Osteocyte (in vitro differentiated cells): ENCODE results near the gene DNAJC5. TPM values are rescaled to one million over a fixed set of nuclear protein-coding genes. Genes with fewer than 3 reads are reported as not detected.

ENCODE experiments used
- DNase-seq: peaks from one replicate; pipeline ENCODE4 v3.0.0; 2021; ENCODE audit warnings: mixed read lengths; ENCODE audit not compliant: unreplicated experiment; ENCODE audit errors: extremely low spot score
- H3K27ac Mint-ChIP-seq: one replicate; pipeline ENCODE4 v1.8.0; 2021; ENCODE audit warnings: mild to moderate bottlenecking, mixed read lengths; ENCODE audit not compliant: unreplicated experiment
- H3K27me3 Mint-ChIP-seq: one replicate; pipeline ENCODE4 v1.8.0; 2021; ENCODE audit warnings: mixed read lengths; ENCODE audit not compliant: unreplicated experiment
- H3K36me3 Mint-ChIP-seq: one replicate; pipeline ENCODE4 v1.8.0; 2021; ENCODE audit warnings: mixed read lengths; ENCODE audit not compliant: unreplicated experiment
- H3K4me1 Mint-ChIP-seq: one replicate; pipeline ENCODE4 v1.8.0; 2021; ENCODE audit warnings: mixed read lengths; ENCODE audit not compliant: unreplicated experiment
- H3K4me3 Mint-ChIP-seq: one replicate; pipeline ENCODE4 v1.8.0; 2021; ENCODE audit warnings: mild to moderate bottlenecking, moderate library complexity, mixed read lengths; ENCODE audit not compliant: unreplicated experiment
- H3K9me3 Mint-ChIP-seq: one replicate; pipeline ENCODE4 v1.8.0; 2021; ENCODE audit warnings: mixed read lengths; ENCODE audit not compliant: unreplicated experiment
- total RNA-seq: library from RNA; stranded (reverse); gene quantifications from 2 replicates; pipeline ENCODE4 v1.2.1, GENCODE V29; 2021
- TF ChIP-seq, protein P1 (sequence below): fragments of 200-600 bp; sonication (generic); IDR thresholded peaks from 2 replicates; pipeline ENCODE4 v1.5.0; 2021; ENCODE audit warnings: antibody characterized with exemption, mild to moderate bottlenecking, moderate library complexity

Gene DNAJC5
- total RNA-seq, 1 donor from 2014 or later: 41.2 TPM

DNA sequence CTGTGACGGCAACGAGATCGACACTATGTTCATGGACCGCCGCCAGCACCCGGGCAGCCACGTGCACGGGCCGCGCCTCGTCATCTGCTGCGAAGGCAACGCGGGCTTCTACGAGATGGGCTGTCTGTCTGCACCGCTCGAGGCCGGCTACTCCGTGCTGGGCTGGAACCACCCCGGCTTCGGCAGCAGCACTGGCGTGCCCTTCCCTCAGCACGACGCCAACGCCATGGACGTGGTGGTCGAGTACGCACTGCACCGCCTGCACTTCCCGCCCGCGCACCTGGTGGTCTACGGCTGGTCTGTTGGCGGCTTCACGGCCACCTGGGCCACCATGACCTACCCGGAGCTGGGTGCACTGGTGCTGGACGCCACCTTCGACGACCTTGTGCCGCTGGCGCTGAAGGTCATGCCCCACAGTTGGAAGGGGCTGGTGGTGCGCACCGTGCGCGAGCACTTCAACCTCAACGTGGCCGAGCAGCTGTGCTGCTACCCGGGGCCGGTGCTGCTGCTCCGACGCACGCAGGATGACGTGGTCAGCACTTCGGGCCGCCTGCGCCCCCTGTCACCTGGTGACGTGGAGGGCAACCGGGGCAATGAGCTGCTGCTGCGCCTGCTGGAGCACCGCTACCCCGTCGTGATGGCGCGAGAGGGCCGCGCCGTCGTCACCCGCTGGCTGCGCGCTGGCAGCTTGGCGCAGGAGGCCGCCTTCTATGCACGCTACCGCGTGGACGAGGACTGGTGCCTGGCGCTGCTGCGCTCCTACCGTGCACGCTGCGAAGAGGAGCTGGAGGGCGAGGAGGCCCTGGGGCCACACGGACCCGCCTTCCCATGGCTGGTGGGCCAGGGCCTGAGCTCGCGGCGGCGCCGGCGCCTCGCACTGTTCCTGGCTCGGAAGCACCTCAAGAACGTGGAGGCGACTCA is 32.7 kb upstream of the DNAJC5 start:
- TF ChIP-seq, protein P1, sequence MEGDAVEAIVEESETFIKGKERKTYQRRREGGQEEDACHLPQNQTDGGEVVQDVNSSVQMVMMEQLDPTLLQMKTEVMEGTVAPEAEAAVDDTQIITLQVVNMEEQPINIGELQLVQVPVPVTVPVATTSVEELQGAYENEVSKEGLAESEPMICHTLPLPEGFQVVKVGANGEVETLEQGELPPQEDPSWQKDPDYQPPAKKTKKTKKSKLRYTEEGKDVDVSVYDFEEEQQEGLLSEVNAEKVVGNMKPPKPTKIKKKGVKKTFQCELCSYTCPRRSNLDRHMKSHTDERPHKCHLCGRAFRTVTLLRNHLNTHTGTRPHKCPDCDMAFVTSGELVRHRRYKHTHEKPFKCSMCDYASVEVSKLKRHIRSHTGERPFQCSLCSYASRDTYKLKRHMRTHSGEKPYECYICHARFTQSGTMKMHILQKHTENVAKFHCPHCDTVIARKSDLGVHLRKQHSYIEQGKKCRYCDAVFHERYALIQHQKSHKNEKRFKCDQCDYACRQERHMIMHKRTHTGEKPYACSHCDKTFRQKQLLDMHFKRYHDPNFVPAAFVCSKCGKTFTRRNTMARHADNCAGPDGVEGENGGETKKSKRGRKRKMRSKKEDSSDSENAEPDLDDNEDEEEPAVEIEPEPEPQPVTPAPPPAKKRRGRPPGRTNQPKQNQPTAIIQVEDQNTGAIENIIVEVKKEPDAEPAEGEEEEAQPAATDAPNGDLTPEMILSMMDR: no peak
- H3K27me3 Mint-ChIP-seq: no peaks in the 10 kb centered on the region
- H3K4me3 Mint-ChIP-seq: no peak overlapping the region
- no peak overlapping the region for H3K27ac Mint-ChIP-seq
- H3K9me3 Mint-ChIP-seq: no peaks in the 10 kb centered on the region
- H3K4me1 Mint-ChIP-seq: peaks cover 44% of the 10 kb centered on the region
- H3K36me3 Mint-ChIP-seq: no peaks in the 10 kb centered on the region
- DNase-seq: no peak

GRCh38 chr20:63863021-63863797 is 31.7 kb upstream of the DNAJC5 start:
- Mint-ChIP-seq H3K9me3 (no peaks in the 10 kb centered on the region), H3K27ac (peak overlapping the region; percentile 84), H3K4me1 (peaks cover 39% of the 10 kb centered on the region), H3K27me3 (no peaks in the 10 kb centered on the region), H3K36me3 (peaks cover 2% of the 10 kb centered on the region), H3K4me3 (peak overlapping the region; percentile 91)
- DNase-seq: no peak
- TF ChIP-seq, protein P1: no peak

DNA sequence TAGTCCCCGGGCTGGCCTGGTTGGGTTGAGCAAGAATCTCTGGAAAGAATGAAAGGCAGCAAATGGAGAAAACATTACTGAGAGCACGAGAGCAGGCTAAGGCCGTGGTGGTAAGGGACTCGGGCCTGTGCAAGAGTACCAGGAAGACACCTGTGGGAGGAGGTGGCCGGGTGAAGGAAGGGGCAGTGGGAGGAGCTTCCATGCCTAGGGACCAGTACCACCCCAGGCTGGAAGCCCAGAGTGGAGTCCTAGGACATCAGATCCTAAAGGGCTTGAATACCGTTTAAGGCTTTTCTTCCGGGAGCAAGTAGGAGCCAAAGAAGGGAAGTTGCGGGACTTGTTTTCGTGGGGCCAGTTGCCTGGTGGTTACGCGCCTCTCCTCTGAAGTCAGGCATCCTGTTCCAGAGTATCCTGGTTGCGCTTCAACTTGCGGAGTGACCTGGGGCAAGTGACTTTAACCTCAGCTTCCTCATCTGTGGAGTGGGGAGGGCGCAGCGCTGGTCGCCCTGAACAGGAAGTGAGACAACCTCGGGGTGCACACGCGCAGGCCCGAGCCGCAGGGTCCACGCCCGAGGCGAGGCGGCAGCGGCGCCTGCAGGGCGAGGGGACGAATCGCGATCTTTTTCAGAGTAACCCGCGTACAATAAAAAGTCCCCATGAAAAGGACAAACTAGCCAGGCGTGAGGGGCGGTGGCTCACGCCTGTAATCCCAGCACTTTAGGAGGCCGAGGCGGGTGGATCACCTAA is 31.0 kb upstream of the DNAJC5 start:
- Mint-ChIP-seq H3K27me3 (no peaks in the 10 kb centered on the region), H3K27ac (peak overlapping the region; percentile 84), H3K4me3 (peak overlapping the region; percentile 91), H3K4me1 (peaks cover 33% of the 10 kb centered on the region), H3K9me3 (no peaks in the 10 kb centered on the region), H3K36me3 (peaks cover 4% of the 10 kb centered on the region)
- TF ChIP-seq, protein P1: peak; percentile 68
- no peak for DNase-seq

GRCh38 chr20:63864545-63864977 is 30.4 kb upstream of the DNAJC5 start:
- H3K36me3 Mint-ChIP-seq: peaks cover 5% of the 10 kb centered on the region
- H3K4me3 Mint-ChIP-seq: peak overlapping the region; percentile 91
- peaks cover 27% of the 10 kb centered on the region for H3K4me1 Mint-ChIP-seq
- H3K27me3 Mint-ChIP-seq: no peaks in the 10 kb centered on the region
- H3K27ac Mint-ChIP-seq: peak overlapping the region; percentile 84
- no peak for DNase-seq
- TF ChIP-seq, protein P1: no peak
- no peaks in the 10 kb centered on the region for H3K9me3 Mint-ChIP-seq
